HCT116 (cell line): ENCODE measurements around the gene CCL21.
A peak's percentile ranks its signal among the peaks of the same experiment; 100 is the strongest.

Source experiments
- CBX3 ChIP-seq: IDR thresholded peaks from 2 replicates; pipeline ENCODE4 v1.6.1; 2012; ENCODE audit warnings: low read depth
- EGR1 ChIP-seq: IDR thresholded peaks from 2 replicates; pipeline ENCODE4 v1.6.1; 2012; ENCODE audit warnings: low read depth
- EZH2 ChIP-seq: fragments of 200-600 bp; sonication (generic); IDR thresholded peaks from 2 replicates; pipeline ENCODE4 v1.6.1; 2017; ENCODE audit warnings: antibody characterized with exemption, mixed run types
- POLR2A ChIP-seq: IDR thresholded peaks from 2 replicates; pipeline ENCODE4 v1.7.0; 2011; ENCODE audit warnings: borderline replicate concordance; ENCODE audit not compliant: insufficient read depth, insufficient read length; ENCODE audit errors: extremely low read depth
- POLR2AphosphoS5 ChIP-seq: IDR thresholded peaks from 2 replicates; pipeline ENCODE4 v1.6.1; 2011; ENCODE audit warnings: mild to moderate bottlenecking, low read depth, low read length, moderate library complexity
- RAD21 ChIP-seq: IDR thresholded peaks from 2 replicates; pipeline ENCODE4 v1.6.1; 2012; ENCODE audit warnings: low read depth, mild to moderate bottlenecking
- SIN3A ChIP-seq: IDR thresholded peaks from 2 replicates; pipeline ENCODE4 v1.6.1; 2012; ENCODE audit warnings: low read depth
- SP1 ChIP-seq: IDR thresholded peaks from 2 replicates; pipeline ENCODE4 v1.6.1; 2012; ENCODE audit warnings: low read depth
- TCF7L2 ChIP-seq: IDR thresholded peaks from 2 replicates; pipeline ENCODE4 v1.7.0; 2011; ENCODE audit warnings: borderline replicate concordance, inconsistent platforms; ENCODE audit not compliant: insufficient read depth, insufficient read length; ENCODE audit errors: extremely low read depth
- ZNF274 ChIP-seq: fragments of 200-500 bp; sonication (Bioruptor generic); IDR thresholded peaks from 2 replicates; pipeline ENCODE4 v1.6.1; 2014; ENCODE audit warnings: mild to moderate bottlenecking, low read depth, low read length, inconsistent platforms
- TF ChIP-seq, protein P1 (sequence below): IDR thresholded peaks from 2 replicates; pipeline ENCODE4 v1.6.1; 2012; ENCODE audit warnings: low read depth
- TF ChIP-seq, protein P2 (sequence below): IDR thresholded peaks from 2 replicates; pipeline ENCODE4 v1.6.1; 2011; ENCODE audit warnings: mild to moderate bottlenecking, low read length, moderate library complexity; ENCODE audit not compliant: insufficient replicate concordance; ENCODE audit errors: extremely low read depth
- TF ChIP-seq, protein P3 (sequence below): IDR thresholded peaks from 2 replicates; pipeline ENCODE4 v1.6.1; 2012
- TF ChIP-seq, protein P4 (sequence below), 3 experiments: fragments of 200-600 bp in 1 of 3; sonication (generic) in 1 of 3; IDR thresholded peaks in 2 of 3; conservative IDR thresholded peaks in 1 of 3; 2 replicates each; pipeline ENCODE4 v1.5.1; 2012 to 2017; ENCODE audit warnings: low read depth in 2 of 3, low read length in 2 of 3, antibody characterized with exemption in 1 of 3, borderline replicate concordance in 1 of 3, control low read depth in 1 of 3, mild to moderate bottlenecking in 1 of 3, mixed read lengths in 1 of 3, mixed run types in 1 of 3, moderate library complexity in 1 of 3; ENCODE audit not compliant: insufficient read depth in 1 of 3

DNA sequence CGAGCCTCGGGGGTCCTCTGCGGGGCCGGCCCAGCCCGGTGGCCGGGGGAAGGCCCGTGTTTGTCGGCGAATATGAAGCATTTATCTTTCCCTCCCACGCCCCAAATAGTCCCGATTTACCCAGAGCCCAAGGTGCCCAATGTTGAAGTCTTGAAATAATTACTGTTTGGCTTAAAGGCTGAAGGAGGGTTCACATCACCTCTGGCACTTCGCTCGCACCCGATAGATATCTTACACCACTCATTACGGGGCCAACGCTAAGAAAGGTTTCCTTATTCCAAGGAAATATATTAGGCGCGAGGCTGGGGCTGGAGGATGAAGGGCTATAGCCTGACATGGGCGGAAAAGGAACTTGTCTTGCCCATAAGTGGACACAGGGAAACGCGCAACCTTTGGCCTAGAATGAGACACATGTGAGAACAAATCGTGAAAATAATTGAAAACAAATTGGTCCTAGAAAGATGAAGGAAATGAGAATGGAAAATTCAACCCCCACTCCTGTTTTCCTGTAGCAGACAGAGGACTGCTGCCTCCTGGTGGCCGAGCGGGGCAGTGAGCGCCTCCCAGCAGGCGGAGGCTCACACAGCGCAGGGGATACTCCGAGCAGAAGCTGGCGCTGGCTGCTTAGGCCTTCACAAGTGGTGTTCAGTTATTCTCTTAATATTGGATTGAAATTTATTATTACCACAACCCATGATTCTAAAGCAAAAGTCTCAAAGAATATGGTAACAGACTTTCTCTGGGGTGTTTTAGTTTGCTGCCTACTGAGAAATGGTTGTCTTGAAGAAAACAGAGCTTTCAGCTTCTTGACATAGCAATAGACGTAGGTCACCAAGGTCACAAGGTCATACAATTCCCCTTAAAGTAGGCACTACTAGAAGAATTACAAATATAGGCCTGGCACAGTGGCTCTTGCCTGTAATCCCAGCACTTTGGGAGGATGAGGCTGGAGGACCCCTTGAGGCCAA is 7.9 kb downstream of the CCL21 start:
- no peak for TF ChIP-seq POLR2A
- TF ChIP-seq EZH2 = no peak
- TF ChIP-seq, protein P1, sequence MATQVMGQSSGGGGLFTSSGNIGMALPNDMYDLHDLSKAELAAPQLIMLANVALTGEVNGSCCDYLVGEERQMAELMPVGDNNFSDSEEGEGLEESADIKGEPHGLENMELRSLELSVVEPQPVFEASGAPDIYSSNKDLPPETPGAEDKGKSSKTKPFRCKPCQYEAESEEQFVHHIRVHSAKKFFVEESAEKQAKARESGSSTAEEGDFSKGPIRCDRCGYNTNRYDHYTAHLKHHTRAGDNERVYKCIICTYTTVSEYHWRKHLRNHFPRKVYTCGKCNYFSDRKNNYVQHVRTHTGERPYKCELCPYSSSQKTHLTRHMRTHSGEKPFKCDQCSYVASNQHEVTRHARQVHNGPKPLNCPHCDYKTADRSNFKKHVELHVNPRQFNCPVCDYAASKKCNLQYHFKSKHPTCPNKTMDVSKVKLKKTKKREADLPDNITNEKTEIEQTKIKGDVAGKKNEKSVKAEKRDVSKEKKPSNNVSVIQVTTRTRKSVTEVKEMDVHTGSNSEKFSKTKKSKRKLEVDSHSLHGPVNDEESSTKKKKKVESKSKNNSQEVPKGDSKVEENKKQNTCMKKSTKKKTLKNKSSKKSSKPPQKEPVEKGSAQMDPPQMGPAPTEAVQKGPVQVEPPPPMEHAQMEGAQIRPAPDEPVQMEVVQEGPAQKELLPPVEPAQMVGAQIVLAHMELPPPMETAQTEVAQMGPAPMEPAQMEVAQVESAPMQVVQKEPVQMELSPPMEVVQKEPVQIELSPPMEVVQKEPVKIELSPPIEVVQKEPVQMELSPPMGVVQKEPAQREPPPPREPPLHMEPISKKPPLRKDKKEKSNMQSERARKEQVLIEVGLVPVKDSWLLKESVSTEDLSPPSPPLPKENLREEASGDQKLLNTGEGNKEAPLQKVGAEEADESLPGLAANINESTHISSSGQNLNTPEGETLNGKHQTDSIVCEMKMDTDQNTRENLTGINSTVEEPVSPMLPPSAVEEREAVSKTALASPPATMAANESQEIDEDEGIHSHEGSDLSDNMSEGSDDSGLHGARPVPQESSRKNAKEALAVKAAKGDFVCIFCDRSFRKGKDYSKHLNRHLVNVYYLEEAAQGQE = no peak
- no peak for TF ChIP-seq TCF7L2
- TF ChIP-seq, protein P2, sequence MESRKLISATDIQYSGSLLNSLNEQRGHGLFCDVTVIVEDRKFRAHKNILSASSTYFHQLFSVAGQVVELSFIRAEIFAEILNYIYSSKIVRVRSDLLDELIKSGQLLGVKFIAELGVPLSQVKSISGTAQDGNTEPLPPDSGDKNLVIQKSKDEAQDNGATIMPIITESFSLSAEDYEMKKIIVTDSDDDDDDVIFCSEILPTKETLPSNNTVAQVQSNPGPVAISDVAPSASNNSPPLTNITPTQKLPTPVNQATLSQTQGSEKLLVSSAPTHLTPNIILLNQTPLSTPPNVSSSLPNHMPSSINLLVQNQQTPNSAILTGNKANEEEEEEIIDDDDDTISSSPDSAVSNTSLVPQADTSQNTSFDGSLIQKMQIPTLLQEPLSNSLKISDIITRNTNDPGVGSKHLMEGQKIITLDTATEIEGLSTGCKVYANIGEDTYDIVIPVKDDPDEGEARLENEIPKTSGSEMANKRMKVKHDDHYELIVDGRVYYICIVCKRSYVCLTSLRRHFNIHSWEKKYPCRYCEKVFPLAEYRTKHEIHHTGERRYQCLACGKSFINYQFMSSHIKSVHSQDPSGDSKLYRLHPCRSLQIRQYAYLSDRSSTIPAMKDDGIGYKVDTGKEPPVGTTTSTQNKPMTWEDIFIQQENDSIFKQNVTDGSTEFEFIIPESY = no peak
- TF ChIP-seq, protein P3, sequence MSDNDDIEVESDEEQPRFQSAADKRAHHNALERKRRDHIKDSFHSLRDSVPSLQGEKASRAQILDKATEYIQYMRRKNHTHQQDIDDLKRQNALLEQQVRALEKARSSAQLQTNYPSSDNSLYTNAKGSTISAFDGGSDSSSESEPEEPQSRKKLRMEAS = peak; percentile 19; the same call in 1 of the 2 replicates
- TF ChIP-seq, protein P4, sequence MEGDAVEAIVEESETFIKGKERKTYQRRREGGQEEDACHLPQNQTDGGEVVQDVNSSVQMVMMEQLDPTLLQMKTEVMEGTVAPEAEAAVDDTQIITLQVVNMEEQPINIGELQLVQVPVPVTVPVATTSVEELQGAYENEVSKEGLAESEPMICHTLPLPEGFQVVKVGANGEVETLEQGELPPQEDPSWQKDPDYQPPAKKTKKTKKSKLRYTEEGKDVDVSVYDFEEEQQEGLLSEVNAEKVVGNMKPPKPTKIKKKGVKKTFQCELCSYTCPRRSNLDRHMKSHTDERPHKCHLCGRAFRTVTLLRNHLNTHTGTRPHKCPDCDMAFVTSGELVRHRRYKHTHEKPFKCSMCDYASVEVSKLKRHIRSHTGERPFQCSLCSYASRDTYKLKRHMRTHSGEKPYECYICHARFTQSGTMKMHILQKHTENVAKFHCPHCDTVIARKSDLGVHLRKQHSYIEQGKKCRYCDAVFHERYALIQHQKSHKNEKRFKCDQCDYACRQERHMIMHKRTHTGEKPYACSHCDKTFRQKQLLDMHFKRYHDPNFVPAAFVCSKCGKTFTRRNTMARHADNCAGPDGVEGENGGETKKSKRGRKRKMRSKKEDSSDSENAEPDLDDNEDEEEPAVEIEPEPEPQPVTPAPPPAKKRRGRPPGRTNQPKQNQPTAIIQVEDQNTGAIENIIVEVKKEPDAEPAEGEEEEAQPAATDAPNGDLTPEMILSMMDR (IDR thresholded peaks at IDR 0.05 in 2 of 3, conservative IDR thresholded peaks at IDR 0.05 in 1 of 3; ENCODE audit: borderline replicate concordance in 1 of 3, insufficient read depth in 1 of 3, low read depth in 2 of 3, low read length in 2 of 3) = peak; percentile 96 to 99 (median 97)
- TF ChIP-seq ZNF274 = no peak
- TF ChIP-seq EGR1 = 0 out of 2 replicates have a peak, but pooled peaks have one; percentile 24
- no peak for TF ChIP-seq CBX3
- TF ChIP-seq SP1 = no peak; the same call in 1 of the 2 replicates
- no peak for TF ChIP-seq SIN3A
- no peak for TF ChIP-seq POLR2AphosphoS5
- TF ChIP-seq RAD21 = peak; percentile 77
